ENCODE measurements around the gene KHDC4.

The KHDC4 gene

DNA sequence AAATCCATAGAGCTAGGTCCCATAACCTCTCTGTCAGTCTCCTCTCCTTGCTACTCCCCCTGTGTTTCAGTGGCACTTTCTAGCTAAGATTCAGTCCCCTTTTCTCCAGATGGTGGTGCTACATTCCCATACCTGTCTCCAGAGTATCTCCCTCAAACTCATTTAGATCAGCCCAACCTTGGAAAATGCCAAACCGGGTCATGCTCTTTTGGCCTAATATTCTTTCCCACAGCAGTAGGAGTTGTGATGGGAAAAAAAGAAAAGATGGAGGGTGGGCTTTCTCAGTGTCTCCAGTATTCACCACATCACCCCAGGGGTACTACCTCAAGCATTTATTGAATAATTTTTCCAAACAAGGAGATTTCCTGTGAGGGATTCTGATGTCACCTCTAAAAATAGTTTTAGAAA is 4.0 kb upstream of the KHDC4 start:
- H3K27ac ChIP-seq: peak overlapping the region; percentile 71 to 72
- intact Hi-C loops (cut with DNase I; ENCODE audit: low total_unique reads): no loop called here
- no peaks in the 10 kb centered on the region for H3K36me3 ChIP-seq
- H3K4me1 ChIP-seq: peaks cover 0 to 60% (median 45%) of the 10 kb centered on the region in 4 donors
- TF ChIP-seq, protein P1, sequence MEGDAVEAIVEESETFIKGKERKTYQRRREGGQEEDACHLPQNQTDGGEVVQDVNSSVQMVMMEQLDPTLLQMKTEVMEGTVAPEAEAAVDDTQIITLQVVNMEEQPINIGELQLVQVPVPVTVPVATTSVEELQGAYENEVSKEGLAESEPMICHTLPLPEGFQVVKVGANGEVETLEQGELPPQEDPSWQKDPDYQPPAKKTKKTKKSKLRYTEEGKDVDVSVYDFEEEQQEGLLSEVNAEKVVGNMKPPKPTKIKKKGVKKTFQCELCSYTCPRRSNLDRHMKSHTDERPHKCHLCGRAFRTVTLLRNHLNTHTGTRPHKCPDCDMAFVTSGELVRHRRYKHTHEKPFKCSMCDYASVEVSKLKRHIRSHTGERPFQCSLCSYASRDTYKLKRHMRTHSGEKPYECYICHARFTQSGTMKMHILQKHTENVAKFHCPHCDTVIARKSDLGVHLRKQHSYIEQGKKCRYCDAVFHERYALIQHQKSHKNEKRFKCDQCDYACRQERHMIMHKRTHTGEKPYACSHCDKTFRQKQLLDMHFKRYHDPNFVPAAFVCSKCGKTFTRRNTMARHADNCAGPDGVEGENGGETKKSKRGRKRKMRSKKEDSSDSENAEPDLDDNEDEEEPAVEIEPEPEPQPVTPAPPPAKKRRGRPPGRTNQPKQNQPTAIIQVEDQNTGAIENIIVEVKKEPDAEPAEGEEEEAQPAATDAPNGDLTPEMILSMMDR (IDR thresholded peaks at IDR 0.05): peak; percentile 73 to 74
- peak in 1 of 2 donors; percentile 48 for DNase-seq
- no peak overlapping the region for H3K4me3 ChIP-seq
- H3K27me3 ChIP-seq: no peaks in the 10 kb centered on the region
- no peaks in the 10 kb centered on the region for H3K9me3 ChIP-seq

DNA sequence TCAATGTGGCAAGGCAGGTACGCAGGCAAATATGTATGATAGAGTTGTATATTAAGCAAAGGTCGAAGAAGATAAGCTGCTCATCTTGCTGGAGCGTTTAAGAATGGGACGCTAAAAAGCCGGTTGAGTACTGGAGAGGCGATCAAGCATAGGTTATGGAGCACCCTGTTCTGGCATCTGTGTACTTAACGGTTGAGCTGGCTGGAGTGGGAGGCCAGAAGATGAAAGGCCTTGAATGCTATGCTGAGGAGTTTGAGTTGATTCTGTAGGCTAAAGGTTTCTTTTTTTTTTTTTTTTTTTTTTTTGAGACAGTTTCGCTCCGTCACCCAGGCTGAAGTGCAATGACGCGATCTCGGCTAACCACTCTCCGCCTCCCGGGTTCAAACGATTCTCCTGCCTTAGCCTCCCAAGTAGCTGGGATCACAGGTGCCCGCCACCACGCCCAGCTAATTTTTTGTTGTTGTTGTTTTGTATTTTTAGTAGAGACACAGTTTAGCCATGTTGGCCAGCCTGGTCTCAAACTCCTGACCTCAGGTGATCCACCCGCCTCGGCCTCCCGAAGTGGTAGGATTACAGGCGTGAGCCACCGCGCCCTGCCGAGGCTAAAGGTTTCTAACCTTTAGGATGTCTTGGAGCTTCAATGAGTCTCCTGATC is 850 bp upstream of the KHDC4 start:
- Histone ChIP-seq H3K27me3 (no peaks in the 10 kb centered on the region), H3K36me3 (peaks cover 4 to 24% (median 18%) of the 10 kb centered on the region in 3 donors), H3K4me1 (peaks cover 4 to 61% (median 46%) of the 10 kb centered on the region in 4 donors), H3K9me3 (no peaks in the 10 kb centered on the region), H3K4me3 (peak overlapping the region; percentile 78 to 84), H3K27ac (peak overlapping the region; percentile 89 to 94)
- intact Hi-C loops (cut with DNase I; ENCODE audit: low total_unique reads): no loop called here
- TF ChIP-seq, protein P1 (IDR thresholded peaks at IDR 0.05): no peak
- DNase-seq: peak in 1 of 2 donors; percentile 54

DNA sequence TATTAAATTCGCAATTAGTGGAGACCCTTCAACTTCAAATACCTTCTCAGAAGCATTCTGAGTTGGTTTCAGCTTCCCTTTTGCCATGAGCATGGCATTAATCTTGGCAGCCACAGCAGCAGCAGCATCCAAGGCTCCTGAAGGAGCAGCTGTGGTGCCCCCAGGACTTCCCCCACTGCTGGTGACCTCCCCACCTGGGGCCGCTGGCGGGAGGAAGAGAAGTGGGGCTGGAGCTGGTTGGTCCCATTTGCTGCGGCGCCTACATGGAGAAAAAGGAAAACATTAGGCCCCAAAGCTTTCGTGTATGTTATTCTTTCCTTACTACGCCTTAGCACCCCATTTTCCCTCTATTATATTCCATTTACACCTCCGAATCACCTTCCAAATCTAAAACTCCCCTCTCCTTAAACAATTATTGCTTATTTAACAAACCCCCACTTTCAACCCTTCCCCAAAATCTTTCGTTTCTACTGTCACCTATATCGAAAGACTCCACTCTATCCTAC is 569 bp downstream of the KHDC4 start:
- peak overlapping the region; percentile 89 to 94 for H3K27ac ChIP-seq
- peak overlapping the region; percentile 78 to 84 for H3K4me3 ChIP-seq
- TF ChIP-seq, protein P1 (IDR thresholded peaks at IDR 0.05): no peak
- DNase-seq: no peak
- no peaks in the 10 kb centered on the region for H3K9me3 ChIP-seq
- no peaks in the 10 kb centered on the region for H3K27me3 ChIP-seq
- peaks cover 11 to 38% (median 32%) of the 10 kb centered on the region in 3 donors for H3K36me3 ChIP-seq
- H3K4me1 ChIP-seq: peaks cover 4 to 49% (median 40%) of the 10 kb centered on the region in 4 donors
- intact Hi-C loops (cut with DNase I; ENCODE audit: low total_unique reads): no loop called here

DNA sequence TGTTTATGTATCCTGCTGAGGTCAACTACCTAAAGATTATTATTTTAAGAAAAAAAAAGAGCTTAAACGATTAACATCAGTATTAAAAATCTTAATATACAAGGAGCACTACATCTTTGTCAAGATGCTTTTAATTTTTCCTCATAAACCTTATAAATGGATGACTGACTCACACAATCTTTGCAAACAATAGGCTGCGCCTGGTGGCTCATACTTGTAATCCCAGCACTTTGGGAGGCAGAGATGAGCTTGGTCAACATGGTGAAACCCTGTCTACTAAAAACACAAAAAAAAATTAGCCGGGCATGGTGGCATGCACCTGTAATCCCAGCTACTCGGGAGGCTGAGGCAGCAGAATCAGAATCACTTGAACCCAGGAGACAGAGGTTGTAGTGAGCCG is 1.7 kb downstream of the KHDC4 start:
- Histone ChIP-seq H3K36me3 (peaks cover 20 to 49% (median 42%) of the 10 kb centered on the region in 3 donors), H3K4me3 (peak overlapping the region in 1 of 2 donors; percentile 84), H3K4me1 (peaks cover 4 to 45% (median 36%) of the 10 kb centered on the region in 4 donors), H3K27me3 (no peaks in the 10 kb centered on the region), H3K9me3 (no peaks in the 10 kb centered on the region), H3K27ac (peak overlapping the region in 1 of 2 donors; percentile 94)
- DNase-seq: no peak
- TF ChIP-seq, protein P1 (IDR thresholded peaks at IDR 0.05): no peak
- intact Hi-C loops (cut with DNase I; ENCODE audit: low total_unique reads): no loop called here

DNA sequence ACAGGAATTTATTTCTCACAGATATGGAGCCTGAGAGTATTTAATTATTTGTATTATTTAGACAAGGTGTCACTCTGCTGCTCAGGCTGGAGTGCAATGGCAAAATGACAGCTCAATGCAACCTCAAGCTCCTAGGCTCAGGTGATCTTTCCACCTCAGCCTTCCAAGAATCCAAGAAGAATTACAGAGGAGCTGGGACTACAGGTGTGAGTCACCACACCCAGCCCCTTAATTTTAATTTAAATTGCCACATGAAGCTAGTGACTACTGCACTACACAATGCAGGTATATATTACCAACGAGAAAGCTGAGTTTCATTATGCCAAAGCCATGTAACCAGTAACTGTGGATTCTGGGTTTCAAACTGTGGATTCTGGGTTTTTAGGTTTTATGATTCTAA is 2.1 kb downstream of the KHDC4 start:
- H3K27me3 ChIP-seq: no peaks in the 10 kb centered on the region
- TF ChIP-seq, protein P1 (IDR thresholded peaks at IDR 0.05): no peak
- intact Hi-C loops (cut with DNase I; ENCODE audit: low total_unique reads): no loop called here
- no peaks in the 10 kb centered on the region for H3K9me3 ChIP-seq
- DNase-seq: no peak
- peaks cover 23 to 53% (median 46%) of the 10 kb centered on the region in 3 donors for H3K36me3 ChIP-seq
- H3K27ac ChIP-seq: no peak overlapping the region
- peaks cover 4 to 45% (median 36%) of the 10 kb centered on the region in 4 donors for H3K4me1 ChIP-seq
- peak overlapping the region in 1 of 2 donors; percentile 84 for H3K4me3 ChIP-seq
